Activated CD8-positive, alpha-beta T cell treated with anti-CD3 and anti-CD28 coated beads, Interleukin-2, amount 10 ng/mL, durations not matched to agents 7 days and 5 days (primary cell): ENCODE results near the gene CKAP5. TPM values are rescaled to one million over a fixed set of nuclear protein-coding genes. Genes with fewer than 3 reads are reported as not detected.
A peak's percentile ranks its signal among the peaks of the same experiment; 100 is the strongest.
"Not testable (repeated sequence)": the region's sequence is repeated elsewhere in the genome, so short reads cannot be mapped to it uniquely, and the experiment has no call there.

Source experiments
- ATAC-seq: fragments of 150-1000 bp; cut with Tn5 transposase; one replicate; pipeline ENCODE4 v1.10.0; 2021; ENCODE audit warnings: moderate library complexity
- CTCF ChIA-PET: fragments of 350-600 bp; sonication (Branson Sonifier 250); formaldehyde crosslinking; loops from one replicate; lab custom pipeline; 2021; ENCODE audit warnings: antibody characterized with exemption; lab: Charles Lee
- POLR2A ChIA-PET: fragments of 350-600 bp; sonication (Branson Sonifier 250); formaldehyde crosslinking; loops from one replicate; lab custom pipeline; 2021; ENCODE audit warnings: antibody characterized with exemption; lab: Charles Lee
- DNase-seq: peaks from one replicate; pipeline ENCODE4 v3.0.0-alpha.2; 2020
- H3K27ac Mint-ChIP-seq: one replicate; pipeline ENCODE4 v1.8.0; 2021; ENCODE audit warnings: mild to moderate bottlenecking, mixed read lengths
- H3K27me3 Mint-ChIP-seq: one replicate; pipeline ENCODE4 v1.8.0; 2021; ENCODE audit warnings: low read depth, mixed read lengths
- H3K36me3 Mint-ChIP-seq: one replicate; pipeline ENCODE4 v1.8.0; 2021; ENCODE audit warnings: low read depth, mixed read lengths
- H3K4me1 Mint-ChIP-seq: one replicate; pipeline ENCODE4 v1.8.0; 2021; ENCODE audit warnings: low read depth, mixed read lengths
- H3K4me3 Mint-ChIP-seq: one replicate; pipeline ENCODE4 v1.8.0; 2021; ENCODE audit warnings: mild to moderate bottlenecking, mixed read lengths
- H3K9me3 Mint-ChIP-seq: one replicate; pipeline ENCODE4 v1.8.0; 2022; ENCODE audit warnings: mixed read lengths; ENCODE audit not compliant: insufficient read depth
- total RNA-seq, 2 experiments: library from RNA; stranded (reverse); gene quantifications; one replicate each; pipeline ENCODE4 v1.2.3, GENCODE V29; 2021

CKAP5 gene
- total RNA-seq, 2 experiments from 2014 or later: 174 to 176 TPM

- no peaks in the 10 kb centered on the region for H3K36me3 Mint-ChIP-seq
- DNase-seq: no peak
- H3K4me1 Mint-ChIP-seq: peaks cover 4% of the 10 kb centered on the region
- ChIA-PET POLR2A (no interaction called here), CTCF (no interaction called here)
- no peaks in the 10 kb centered on the region for H3K9me3 Mint-ChIP-seq
- no peak overlapping the region for H3K27ac Mint-ChIP-seq
- no peaks in the 10 kb centered on the region for H3K27me3 Mint-ChIP-seq
- H3K4me3 Mint-ChIP-seq: no peak overlapping the region
- no peak for ATAC-seq
Observed at GRCh38 chr11:46723359-46723680, 122.8 kb downstream of the CKAP5 start.

GRCh38 chr11:46722566-46723358 lies 123.3 kb downstream of the CKAP5 start:
- Mint-ChIP-seq H3K4me3 (no peak overlapping the region), H3K4me1 (peaks cover 8% of the 10 kb centered on the region), H3K36me3 (no peaks in the 10 kb centered on the region), H3K27ac (no peak overlapping the region), H3K9me3 (no peaks in the 10 kb centered on the region), H3K27me3 (no peaks in the 10 kb centered on the region)
- CTCF ChIA-PET: interaction anchor here (0.6 kb wide), 1 partner anchor 549 kb away, joined by 3 read pairs; no protein-coding TSS in a partner anchor
- no peak for DNase-seq
- POLR2A ChIA-PET: no interaction called here
- ATAC-seq: no peak

GRCh38 chr11:46721286-46721685 lies 124.8 kb downstream of the CKAP5 start:
- no peaks in the 10 kb centered on the region for H3K9me3 Mint-ChIP-seq
- CTCF ChIA-PET: no interaction called here
- H3K27me3 Mint-ChIP-seq: no peaks in the 10 kb centered on the region
- no peak for ATAC-seq
- H3K27ac Mint-ChIP-seq: no peak overlapping the region
- H3K4me1 Mint-ChIP-seq: peaks cover 8% of the 10 kb centered on the region
- no peak for DNase-seq
- POLR2A ChIA-PET: no interaction called here
- H3K4me3 Mint-ChIP-seq: no peak overlapping the region
- no peaks in the 10 kb centered on the region for H3K36me3 Mint-ChIP-seq

GRCh38 chr11:46719543-46720218 lies 126.4 kb downstream of the CKAP5 start:
- Mint-ChIP-seq H3K27ac (no peak overlapping the region), H3K4me1 (peaks cover 8% of the 10 kb centered on the region), H3K36me3 (no peaks in the 10 kb centered on the region), H3K4me3 (no peak overlapping the region), H3K9me3 (no peaks in the 10 kb centered on the region), H3K27me3 (no peaks in the 10 kb centered on the region)
- ATAC-seq (no peak), DNase-seq (no peak)
- CTCF ChIA-PET: no interaction called here
- POLR2A ChIA-PET: no interaction called here

GRCh38 chr11:46719048-46719542 lies 127.0 kb downstream of the CKAP5 start, which contains the start of gene F2:
Gene F2 (plus strand): TSS chr11:46719213. CDS start chr11:46719236, 23 bp downstream.
- DNase-seq (no peak), ATAC-seq (no peak)
- CTCF ChIA-PET: no interaction called here
- Mint-ChIP-seq H3K4me1 (peaks cover 8% of the 10 kb centered on the region), H3K27ac (peak within 1 kb of the TSS; percentile 49), H3K27me3 (no peaks in the 10 kb centered on the region), H3K4me3 (no peak within 1 kb of the TSS), H3K9me3 (no peaks in the 10 kb centered on the region), H3K36me3 (no peaks in the 10 kb centered on the region)
- POLR2A ChIA-PET: no interaction called here

- POLR2A ChIA-PET: no interaction called here
- Mint-ChIP-seq H3K4me3 (no peak overlapping the region), H3K9me3 (no peaks in the 10 kb centered on the region), H3K36me3 (no peaks in the 10 kb centered on the region), H3K27me3 (no peaks in the 10 kb centered on the region), H3K4me1 (peaks cover 8% of the 10 kb centered on the region), H3K27ac (peak overlapping the region; percentile 49)
- DNase-seq (no peak), ATAC-seq (peak; percentile 71)
- CTCF ChIA-PET: no interaction called here
Observed at GRCh38 chr11:46718155-46719019, 127.7 kb downstream of the CKAP5 start.

- DNase-seq, H3K4me1 Mint-ChIP-seq, ATAC-seq, H3K9me3 Mint-ChIP-seq, H3K27me3 Mint-ChIP-seq, H3K36me3 Mint-ChIP-seq, CTCF ChIA-PET, H3K4me3 Mint-ChIP-seq, H3K27ac Mint-ChIP-seq: not testable (repeated sequence)
- POLR2A ChIA-PET: interaction anchor here (0.8 kb wide), 1 partner anchor 17 kb away, joined by 3 read pairs; the partner anchor contains the start of genes ARHGAP1 and ZNF408
Observed at GRCh38 chr11:46717825-46718154, 128.3 kb downstream of the CKAP5 start.

GRCh38 chr11:46712874-46713576 lies 133.1 kb downstream of the CKAP5 start:
- ChIA-PET CTCF (no interaction called here), POLR2A (interaction anchor here (1.1 kb wide), 1 partner anchor 158 kb away, joined by 3 read pairs; no protein-coding TSS in a partner anchor)
- Mint-ChIP-seq H3K36me3 (peaks cover 2% of the 10 kb centered on the region), H3K4me3 (no peak overlapping the region), H3K27ac (no peak overlapping the region), H3K27me3 (no peaks in the 10 kb centered on the region), H3K9me3 (no peaks in the 10 kb centered on the region), H3K4me1 (peaks cover under 1% of the 10 kb centered on the region)
- ATAC-seq (no peak), DNase-seq (no peak)

- Mint-ChIP-seq H3K9me3 (no peaks in the 10 kb centered on the region), H3K4me3 (no peak overlapping the region), H3K4me1 (no peaks in the 10 kb centered on the region), H3K36me3 (peaks cover 14% of the 10 kb centered on the region), H3K27me3 (no peaks in the 10 kb centered on the region), H3K27ac (peak overlapping the region; percentile 10)
- no peak for DNase-seq
- ChIA-PET POLR2A (no interaction called here), CTCF (no interaction called here)
- no peak for ATAC-seq
Observed at GRCh38 chr11:46711303-46711702, 134.8 kb downstream of the CKAP5 start.

GRCh38 chr11:46710821-46711269 lies 135.2 kb downstream of the CKAP5 start:
- Mint-ChIP-seq H3K27ac (peak overlapping the region; percentile 10), H3K36me3 (peaks cover 18% of the 10 kb centered on the region), H3K4me1 (no peaks in the 10 kb centered on the region), H3K27me3 (no peaks in the 10 kb centered on the region), H3K9me3 (no peaks in the 10 kb centered on the region), H3K4me3 (no peak overlapping the region)
- ATAC-seq (no peak), DNase-seq (no peak)
- ChIA-PET CTCF (no interaction called here), POLR2A (no interaction called here)

GRCh38 chr11:46709351-46709750 lies 136.7 kb downstream of the CKAP5 start:
- H3K27me3 Mint-ChIP-seq, H3K4me3 Mint-ChIP-seq, H3K9me3 Mint-ChIP-seq, DNase-seq, H3K27ac Mint-ChIP-seq, H3K4me1 Mint-ChIP-seq, ATAC-seq, POLR2A ChIA-PET: not testable (repeated sequence)
- peaks cover 26% of the 10 kb centered on the region for H3K36me3 Mint-ChIP-seq
- CTCF ChIA-PET: interaction anchor here (1.0 kb wide), 1 partner anchor 9 kb away, joined by 4 read pairs; the partner anchor contains the start of genes ARHGAP1 and ZNF408
